K562 (cell line): ENCODE results near the gene ORC1. TPM values are rescaled to one million over a fixed set of nuclear protein-coding genes. Genes with fewer than 3 reads are reported as not detected.

Experiments
- BRD4 ChIP-seq: fragments of 200-600 bp; sonication (generic); IDR thresholded peaks from 2 replicates; pipeline ENCODE4 v1.6.1; 2017; ENCODE audit warnings: inconsistent platforms
- FOSL1 ChIP-seq: fragments of 200-800 bp; sonication (Bioruptor generic); conservative IDR thresholded peaks from 2 replicates; pipeline ENCODE4 v1.6.1; 2016; ENCODE audit warnings: missing genetic modification characterization, missing compliant biosample characterization
- HDAC8 ChIP-seq: fragments of 450-650 bp; IDR thresholded peaks from 2 replicates; pipeline ENCODE4 v1.6.1; 2016; ENCODE audit warnings: mild to moderate bottlenecking, missing genetic modification characterization, moderate library complexity, missing compliant biosample characterization
- MAFF ChIP-seq: IDR thresholded peaks from 2 replicates; pipeline ENCODE4 v1.6.1; 2012; ENCODE audit warnings: low read length, improper control_type of control experiment
- MCM2 ChIP-seq: fragments of 450-650 bp; IDR thresholded peaks from 2 replicates; pipeline ENCODE4 v1.6.1; 2017; ENCODE audit warnings: low read depth, mild to moderate bottlenecking
- NCOA1 ChIP-seq: fragments of 450-650 bp; IDR thresholded peaks from 2 replicates; pipeline ENCODE4 v1.6.1; 2016; ENCODE audit warnings: low read depth
- OTX1 ChIP-seq: fragments of 450-650 bp; formaldehyde crosslinking; IDR thresholded peaks from 2 replicates; pipeline ENCODE4 v1.4.0; 2022; ENCODE audit warnings: mild to moderate bottlenecking
- RAD51 ChIP-seq: fragments of 450-650 bp; IDR thresholded peaks from 2 replicates; pipeline ENCODE4 v1.7.1; 2016; ENCODE audit warnings: low read depth, mild to moderate bottlenecking, borderline replicate concordance
- RBM22 ChIP-seq: fragments of 200-400 bp; formaldehyde crosslinking; IDR thresholded peaks from 2 replicates; pipeline ENCODE4 v1.6.1; 2018; ENCODE audit warnings: low read length, low read depth; ENCODE audit not compliant: poor library complexity, severe bottlenecking
- SMAD1 ChIP-seq: fragments of 150-350 bp; IDR thresholded peaks from 2 replicates; pipeline ENCODE4 v1.6.1; 2014; ENCODE audit warnings: low read length, low read depth; ENCODE audit not compliant: partially characterized antibody
- SREBF1 ChIP-seq: fragments of 150-350 bp; IDR thresholded peaks from 2 replicates; pipeline ENCODE4 v1.6.1; 2014; ENCODE audit warnings: antibody characterized with exemption, low read depth, low read length, borderline replicate concordance
- TAF1 ChIP-seq: IDR thresholded peaks from 2 replicates; pipeline ENCODE4 v1.6.1; 2011; ENCODE audit warnings: mild to moderate bottlenecking, low read length, moderate library complexity; ENCODE audit not compliant: insufficient read depth, control insufficient read depth, severe bottlenecking; ENCODE audit errors: extremely low read depth
- polyA plus RNA-seq, 8 experiments: library from polyadenylated mRNA; depleted of rRNA in 4 of 8; stranded (reverse) in 5 of 8; unstranded in 3 of 8; fragments of >200 nt; fragmentation: Nextera tagmentation in 2 of 8; fragmentation: Illumina TruSeq in 1 of 8; extraction: Ambion mirVana in 2 of 8; extraction: Trizol in 1 of 8; gene quantifications; 2 replicates each; pipeline versions ENCODE4 v1.2.1 to v1.2.3, GENCODE V29; 2011 to 2014; ENCODE audit warnings: inconsistent platforms in 1 of 8, missing spikeins in 1 of 8
- total RNA-seq, 7 experiments: library from RNA; depleted of rRNA in 6 of 7; stranded (reverse); fragments of >200 nt in 6 of 7; fragmentation: Illumina TruSeq in 2 of 7; extraction: Trizol in 2 of 7; gene quantifications; 2 replicates each; pipeline versions ENCODE4 v1.2.1 to v1.2.3, GENCODE V29; 2011 to 2021; ENCODE audit warnings: low replicate concordance in 1 of 7
- TF ChIP-seq, protein P1 (sequence below): fragments of 450-650 bp; IDR thresholded peaks from 2 replicates; pipeline ENCODE4 v1.6.1; 2018; ENCODE audit warnings: mild to moderate bottlenecking, low read depth; ENCODE audit not compliant: partially characterized antibody
- TF ChIP-seq, protein P2 (sequence below): fragments of 450-650 bp; IDR thresholded peaks from 2 replicates; pipeline ENCODE4 v1.6.1; 2016; ENCODE audit warnings: low read depth, mild to moderate bottlenecking, moderate library complexity
- TF ChIP-seq, protein P3 (sequence below): fragments of 250-450 bp; sonication (Bioruptor Pico); IDR thresholded peaks from 2 replicates; pipeline ENCODE4 v1.8.0; 2021; ENCODE audit warnings: mild to moderate bottlenecking, moderate library complexity
- TF ChIP-seq, protein P4 (sequence below): sonication (generic); formaldehyde crosslinking; IDR thresholded peaks from 2 replicates; pipeline ENCODE4 v1.8.1; 2022; ENCODE audit warnings: missing genetic modification reagents
- TF ChIP-seq, protein P5 (sequence below): sonication (generic); formaldehyde crosslinking; IDR thresholded peaks from 2 replicates; pipeline ENCODE4 v1.8.1; 2022; ENCODE audit warnings: missing genetic modification reagents
- TF ChIP-seq, protein P6 (sequence below): fragments of 250-450 bp; sonication (Bioruptor Pico); IDR thresholded peaks from 2 replicates; pipeline ENCODE4 v1.4.0; 2020; ENCODE audit warnings: mild to moderate bottlenecking, moderate library complexity, borderline replicate concordance

The ORC1 gene
- total and polyA plus RNA-seq, 9 of the 15 experiments (the other 6 are each of a cell fraction or from before 2014, with no cell fraction given), result 26.4 to 91.6 (median 69.7) TPM

DNA sequence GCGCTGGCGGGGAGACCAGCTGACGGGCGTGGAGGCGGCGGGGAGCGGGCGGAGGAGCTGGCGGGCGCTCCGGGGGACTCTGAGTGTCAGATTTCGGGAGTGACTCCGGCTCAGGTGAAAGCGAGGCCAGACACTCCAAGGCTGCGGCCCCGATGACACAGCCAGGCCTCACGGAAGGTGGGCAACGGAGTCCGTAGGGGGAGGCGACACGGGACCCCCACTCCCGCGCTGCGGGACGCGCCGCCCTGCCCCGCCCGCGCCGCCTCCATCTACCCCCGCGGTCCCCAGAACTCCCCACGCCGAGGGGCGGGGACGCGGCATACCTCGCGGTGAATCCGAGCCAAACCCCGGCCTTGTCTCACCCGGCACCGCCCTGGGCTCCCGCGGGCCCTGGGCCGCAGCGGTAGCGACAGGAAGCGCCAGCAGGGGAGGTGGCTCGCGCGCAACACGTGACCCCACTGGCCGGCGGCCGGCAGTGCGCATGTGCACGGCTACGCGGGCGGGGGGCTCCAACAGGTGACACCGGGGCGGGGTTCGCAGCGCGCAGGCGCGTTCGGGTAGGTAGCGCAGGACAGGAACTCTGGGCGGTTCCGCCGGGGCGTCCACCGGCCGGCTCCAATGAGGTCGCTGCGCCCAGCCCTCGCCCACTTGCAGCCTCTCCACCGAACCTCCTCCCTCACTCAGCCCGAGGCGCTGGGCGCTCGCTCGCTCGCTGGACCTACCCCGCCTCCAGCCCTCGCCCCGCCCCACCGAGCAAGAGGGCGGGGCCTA is 38.3 kb downstream of the ORC1 start, which contains the start of gene CC2D1B (continued):
- TF ChIP-seq, protein P1, sequence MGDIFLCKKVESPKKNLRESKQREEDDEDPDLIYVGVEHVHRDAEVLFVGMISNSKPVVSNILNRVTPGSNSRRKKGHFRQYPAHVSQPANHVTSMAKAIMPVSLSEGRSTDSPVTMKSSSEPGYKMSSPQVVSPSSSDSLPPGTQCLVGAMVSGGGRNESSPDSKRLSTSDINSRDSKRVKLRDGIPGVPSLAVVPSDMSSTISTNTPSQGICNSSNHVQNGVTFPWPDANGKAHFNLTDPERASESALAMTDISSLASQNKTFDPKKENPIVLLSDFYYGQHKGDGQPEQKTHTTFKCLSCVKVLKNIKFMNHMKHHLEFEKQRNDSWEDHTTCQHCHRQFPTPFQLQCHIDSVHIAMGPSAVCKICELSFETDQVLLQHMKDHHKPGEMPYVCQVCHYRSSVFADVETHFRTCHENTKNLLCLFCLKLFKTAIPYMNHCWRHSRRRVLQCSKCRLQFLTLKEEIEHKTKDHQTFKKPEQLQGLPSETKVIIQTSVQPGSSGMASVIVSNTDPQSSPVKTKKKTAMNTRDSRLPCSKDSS, result no peak
- TF ChIP-seq, protein P2, sequence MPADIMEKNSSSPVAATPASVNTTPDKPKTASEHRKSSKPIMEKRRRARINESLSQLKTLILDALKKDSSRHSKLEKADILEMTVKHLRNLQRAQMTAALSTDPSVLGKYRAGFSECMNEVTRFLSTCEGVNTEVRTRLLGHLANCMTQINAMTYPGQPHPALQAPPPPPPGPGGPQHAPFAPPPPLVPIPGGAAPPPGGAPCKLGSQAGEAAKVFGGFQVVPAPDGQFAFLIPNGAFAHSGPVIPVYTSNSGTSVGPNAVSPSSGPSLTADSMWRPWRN, result peak; percentile 40; the same call in 1 of the 2 replicates
- TF ChIP-seq OTX1 (no peak), BRD4 (peak; percentile 37; the same call in 1 of the 2 replicates), TAF1 (peak; percentile 78), NCOA1 (no peak), SREBF1 (peak; percentile 93), RAD51 (peak; percentile 98), RBM22 (peak; percentile 83), MAFF (no peak), MCM2 (no peak), FOSL1 (tag) (no peak; the same call in 1 of the 2 replicates), HDAC8 (tag) (peak; percentile 54; the same call in 1 of the 2 replicates), SMAD1 (peak; percentile 42)
- TF ChIP-seq, protein P3, sequence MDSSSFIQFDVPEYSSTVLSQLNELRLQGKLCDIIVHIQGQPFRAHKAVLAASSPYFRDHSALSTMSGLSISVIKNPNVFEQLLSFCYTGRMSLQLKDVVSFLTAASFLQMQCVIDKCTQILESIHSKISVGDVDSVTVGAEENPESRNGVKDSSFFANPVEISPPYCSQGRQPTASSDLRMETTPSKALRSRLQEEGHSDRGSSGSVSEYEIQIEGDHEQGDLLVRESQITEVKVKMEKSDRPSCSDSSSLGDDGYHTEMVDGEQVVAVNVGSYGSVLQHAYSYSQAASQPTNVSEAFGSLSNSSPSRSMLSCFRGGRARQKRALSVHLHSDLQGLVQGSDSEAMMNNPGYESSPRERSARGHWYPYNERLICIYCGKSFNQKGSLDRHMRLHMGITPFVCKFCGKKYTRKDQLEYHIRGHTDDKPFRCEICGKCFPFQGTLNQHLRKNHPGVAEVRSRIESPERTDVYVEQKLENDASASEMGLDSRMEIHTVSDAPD, result no peak
- TF ChIP-seq, protein P4, sequence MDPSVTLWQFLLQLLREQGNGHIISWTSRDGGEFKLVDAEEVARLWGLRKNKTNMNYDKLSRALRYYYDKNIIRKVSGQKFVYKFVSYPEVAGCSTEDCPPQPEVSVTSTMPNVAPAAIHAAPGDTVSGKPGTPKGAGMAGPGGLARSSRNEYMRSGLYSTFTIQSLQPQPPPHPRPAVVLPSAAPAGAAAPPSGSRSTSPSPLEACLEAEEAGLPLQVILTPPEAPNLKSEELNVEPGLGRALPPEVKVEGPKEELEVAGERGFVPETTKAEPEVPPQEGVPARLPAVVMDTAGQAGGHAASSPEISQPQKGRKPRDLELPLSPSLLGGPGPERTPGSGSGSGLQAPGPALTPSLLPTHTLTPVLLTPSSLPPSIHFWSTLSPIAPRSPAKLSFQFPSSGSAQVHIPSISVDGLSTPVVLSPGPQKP (CRISPR knock-in tag), result no peak
- TF ChIP-seq, protein P5, sequence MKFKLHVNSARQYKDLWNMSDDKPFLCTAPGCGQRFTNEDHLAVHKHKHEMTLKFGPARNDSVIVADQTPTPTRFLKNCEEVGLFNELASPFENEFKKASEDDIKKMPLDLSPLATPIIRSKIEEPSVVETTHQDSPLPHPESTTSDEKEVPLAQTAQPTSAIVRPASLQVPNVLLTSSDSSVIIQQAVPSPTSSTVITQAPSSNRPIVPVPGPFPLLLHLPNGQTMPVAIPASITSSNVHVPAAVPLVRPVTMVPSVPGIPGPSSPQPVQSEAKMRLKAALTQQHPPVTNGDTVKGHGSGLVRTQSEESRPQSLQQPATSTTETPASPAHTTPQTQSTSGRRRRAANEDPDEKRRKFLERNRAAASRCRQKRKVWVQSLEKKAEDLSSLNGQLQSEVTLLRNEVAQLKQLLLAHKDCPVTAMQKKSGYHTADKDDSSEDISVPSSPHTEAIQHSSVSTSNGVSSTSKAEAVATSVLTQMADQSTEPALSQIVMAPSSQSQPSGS (CRISPR knock-in tag), result 0 out of 2 replicates have a peak, but pooled peaks have one; percentile 45
- TF ChIP-seq, protein P6, sequence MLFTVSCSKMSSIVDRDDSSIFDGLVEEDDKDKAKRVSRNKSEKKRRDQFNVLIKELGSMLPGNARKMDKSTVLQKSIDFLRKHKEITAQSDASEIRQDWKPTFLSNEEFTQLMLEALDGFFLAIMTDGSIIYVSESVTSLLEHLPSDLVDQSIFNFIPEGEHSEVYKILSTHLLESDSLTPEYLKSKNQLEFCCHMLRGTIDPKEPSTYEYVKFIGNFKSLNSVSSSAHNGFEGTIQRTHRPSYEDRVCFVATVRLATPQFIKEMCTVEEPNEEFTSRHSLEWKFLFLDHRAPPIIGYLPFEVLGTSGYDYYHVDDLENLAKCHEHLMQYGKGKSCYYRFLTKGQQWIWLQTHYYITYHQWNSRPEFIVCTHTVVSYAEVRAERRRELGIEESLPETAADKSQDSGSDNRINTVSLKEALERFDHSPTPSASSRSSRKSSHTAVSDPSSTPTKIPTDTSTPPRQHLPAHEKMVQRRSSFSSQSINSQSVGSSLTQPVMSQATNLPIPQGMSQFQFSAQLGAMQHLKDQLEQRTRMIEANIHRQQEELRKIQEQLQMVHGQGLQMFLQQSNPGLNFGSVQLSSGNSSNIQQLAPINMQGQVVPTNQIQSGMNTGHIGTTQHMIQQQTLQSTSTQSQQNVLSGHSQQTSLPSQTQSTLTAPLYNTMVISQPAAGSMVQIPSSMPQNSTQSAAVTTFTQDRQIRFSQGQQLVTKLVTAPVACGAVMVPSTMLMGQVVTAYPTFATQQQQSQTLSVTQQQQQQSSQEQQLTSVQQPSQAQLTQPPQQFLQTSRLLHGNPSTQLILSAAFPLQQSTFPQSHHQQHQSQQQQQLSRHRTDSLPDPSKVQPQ (CRISPR knock-in tag), result no peak
